ENCODE data around the gene IKZF3.

DNA sequence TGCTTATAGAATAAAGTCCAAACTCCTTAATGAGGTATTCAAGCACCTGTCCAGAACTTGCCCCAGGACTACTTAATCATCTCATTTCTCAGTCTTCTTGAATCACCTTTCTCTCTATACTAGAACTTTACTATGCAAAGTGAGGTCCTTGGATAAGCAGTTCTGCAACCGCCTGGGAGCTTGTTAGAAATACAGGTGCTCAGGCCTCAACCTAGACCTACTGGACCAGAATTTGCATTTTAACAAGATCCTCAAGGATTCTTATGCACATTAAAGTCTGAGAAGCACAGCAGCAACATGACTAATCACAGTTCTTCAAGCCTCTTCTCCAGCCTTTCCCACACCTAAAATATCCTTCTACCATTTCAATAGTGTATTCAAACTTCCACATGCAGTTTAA is 64.7 kb downstream of the IKZF3 start:
- TF ChIP-seq, protein P1, sequence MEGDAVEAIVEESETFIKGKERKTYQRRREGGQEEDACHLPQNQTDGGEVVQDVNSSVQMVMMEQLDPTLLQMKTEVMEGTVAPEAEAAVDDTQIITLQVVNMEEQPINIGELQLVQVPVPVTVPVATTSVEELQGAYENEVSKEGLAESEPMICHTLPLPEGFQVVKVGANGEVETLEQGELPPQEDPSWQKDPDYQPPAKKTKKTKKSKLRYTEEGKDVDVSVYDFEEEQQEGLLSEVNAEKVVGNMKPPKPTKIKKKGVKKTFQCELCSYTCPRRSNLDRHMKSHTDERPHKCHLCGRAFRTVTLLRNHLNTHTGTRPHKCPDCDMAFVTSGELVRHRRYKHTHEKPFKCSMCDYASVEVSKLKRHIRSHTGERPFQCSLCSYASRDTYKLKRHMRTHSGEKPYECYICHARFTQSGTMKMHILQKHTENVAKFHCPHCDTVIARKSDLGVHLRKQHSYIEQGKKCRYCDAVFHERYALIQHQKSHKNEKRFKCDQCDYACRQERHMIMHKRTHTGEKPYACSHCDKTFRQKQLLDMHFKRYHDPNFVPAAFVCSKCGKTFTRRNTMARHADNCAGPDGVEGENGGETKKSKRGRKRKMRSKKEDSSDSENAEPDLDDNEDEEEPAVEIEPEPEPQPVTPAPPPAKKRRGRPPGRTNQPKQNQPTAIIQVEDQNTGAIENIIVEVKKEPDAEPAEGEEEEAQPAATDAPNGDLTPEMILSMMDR (IDR thresholded peaks at IDR 0.05), result no peak
- TF ChIP-seq POLR2A (IDR thresholded peaks at IDR 0.05), result no peak
